CD4-positive, alpha-beta T cell treated with Interleukin-21 for 1 hour (primary cell): ENCODE results near the gene ITFG1.
A peak's percentile ranks its signal among the peaks of the same experiment; 100 is the strongest.
"Not testable (repeated sequence)": the region's sequence is repeated elsewhere in the genome, so short reads cannot be mapped to it uniquely, and the experiment has no call there.

Source experiments
- DNase-seq: peaks from one replicate; pipeline ENCODE4 v3.0.0-alpha.2; 2020

ITFG1 gene

DNA sequence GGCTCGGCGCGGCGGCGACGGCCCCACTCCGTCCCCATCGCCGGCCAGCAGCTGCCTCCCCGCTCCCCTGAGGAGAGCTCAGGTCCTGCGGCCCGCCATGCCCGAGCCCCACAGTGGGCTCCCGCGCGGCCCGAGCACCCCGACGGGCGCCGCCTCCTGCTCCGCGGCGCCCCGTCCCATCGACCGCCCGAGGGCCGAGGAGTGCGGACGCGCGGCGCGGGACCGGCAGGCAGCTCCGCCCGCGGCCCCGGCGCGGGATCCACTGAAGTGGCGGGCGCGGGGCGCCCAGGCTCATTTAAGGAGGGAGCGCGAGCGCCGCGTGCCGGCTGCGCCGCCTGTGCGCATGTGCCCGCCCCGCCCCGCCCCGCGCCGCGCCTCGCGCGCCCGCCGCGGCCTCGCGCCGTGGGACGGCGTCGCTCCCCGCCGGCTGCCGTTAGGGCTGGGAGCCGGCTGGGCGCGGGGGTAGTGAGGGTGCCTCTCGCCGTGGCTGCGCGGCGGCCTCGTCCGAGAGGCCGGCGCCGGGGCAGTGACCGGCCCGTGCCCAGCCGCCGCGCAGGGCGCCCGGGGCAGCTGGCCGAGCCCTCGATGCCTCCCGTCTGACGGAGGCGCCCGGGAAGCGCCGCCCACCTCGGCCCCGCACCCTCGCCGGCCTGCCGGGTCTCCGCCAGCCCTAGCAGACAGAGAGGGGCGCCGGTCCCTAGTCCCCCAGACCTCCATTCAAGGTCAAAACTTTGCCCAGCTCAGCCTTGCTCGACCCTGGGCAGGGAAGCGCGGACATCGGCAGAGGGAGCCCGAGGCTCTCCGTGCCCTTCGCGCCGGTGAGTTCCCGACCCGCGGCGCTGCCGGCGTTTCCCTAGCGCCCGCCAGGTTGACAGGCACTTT, 316.9 kb downstream of the ITFG1 start, which contains the start of gene NETO2:
NETO2 (minus strand) TSS at position 269 of the 882 bp plus-strand sequence. CDS start 333 bp downstream, outside the sequence.
- peak; percentile 69 for DNase-seq

DNA sequence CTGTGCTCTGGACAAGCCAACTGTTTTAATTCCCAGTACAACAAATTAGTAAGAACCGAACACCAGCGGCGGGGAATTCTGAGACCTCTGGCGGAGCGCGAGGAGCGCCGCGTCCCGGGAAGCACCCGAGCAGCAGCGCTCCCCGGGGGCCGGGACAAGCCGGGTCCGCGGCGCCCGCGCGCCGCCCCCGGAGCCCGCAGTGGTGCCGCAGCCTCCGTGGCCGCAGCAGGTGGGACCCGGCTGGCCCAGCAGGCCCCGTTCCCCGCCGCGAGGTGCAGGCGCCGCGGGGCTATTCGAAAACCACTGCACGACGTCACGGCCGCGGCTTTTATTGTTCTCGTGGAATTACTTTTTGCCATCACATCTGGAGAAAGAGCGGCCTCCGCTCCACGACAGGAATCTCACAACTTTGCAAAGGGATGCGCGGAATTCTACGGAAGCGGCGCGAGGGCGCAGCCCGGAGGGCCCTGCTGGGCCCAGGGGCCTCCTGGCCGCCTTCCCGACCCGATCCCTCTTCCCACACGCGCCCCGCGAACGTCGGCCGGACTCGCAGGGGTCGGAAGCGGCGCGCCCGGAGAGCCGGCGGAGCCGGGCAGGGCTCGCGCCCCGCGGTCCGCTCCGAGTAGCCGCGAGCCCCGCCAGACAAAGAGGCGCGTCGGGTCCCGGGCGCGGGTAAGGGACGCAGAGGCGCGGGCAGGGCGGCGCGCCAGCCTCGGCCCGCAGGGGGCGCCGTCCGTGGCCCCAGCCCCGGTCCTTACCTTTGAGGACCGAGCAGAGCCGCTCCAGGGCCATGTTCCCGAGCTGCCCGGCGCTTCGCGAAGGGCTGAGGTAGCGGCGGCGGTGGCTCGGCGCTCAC, 317.8 kb downstream of the ITFG1 start:
- peak; percentile 68 for DNase-seq

DNA sequence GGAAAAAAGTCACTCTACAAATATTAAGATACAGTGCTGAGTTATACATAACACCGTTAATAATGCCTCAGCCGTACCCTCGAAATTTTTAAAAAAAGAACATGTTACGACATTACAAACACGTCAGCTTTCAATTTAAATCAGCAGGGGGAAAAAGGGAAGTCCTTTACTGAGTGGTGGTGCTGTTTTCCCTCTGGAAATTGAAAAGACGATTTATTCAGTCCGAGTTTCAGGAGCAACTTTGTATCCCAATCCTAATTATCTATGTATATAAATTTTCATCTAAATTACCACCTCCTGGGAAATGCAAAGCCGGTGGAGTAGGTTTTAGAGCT, 318.4 kb downstream of the ITFG1 start:
- DNase-seq: peak; percentile 8

DNA sequence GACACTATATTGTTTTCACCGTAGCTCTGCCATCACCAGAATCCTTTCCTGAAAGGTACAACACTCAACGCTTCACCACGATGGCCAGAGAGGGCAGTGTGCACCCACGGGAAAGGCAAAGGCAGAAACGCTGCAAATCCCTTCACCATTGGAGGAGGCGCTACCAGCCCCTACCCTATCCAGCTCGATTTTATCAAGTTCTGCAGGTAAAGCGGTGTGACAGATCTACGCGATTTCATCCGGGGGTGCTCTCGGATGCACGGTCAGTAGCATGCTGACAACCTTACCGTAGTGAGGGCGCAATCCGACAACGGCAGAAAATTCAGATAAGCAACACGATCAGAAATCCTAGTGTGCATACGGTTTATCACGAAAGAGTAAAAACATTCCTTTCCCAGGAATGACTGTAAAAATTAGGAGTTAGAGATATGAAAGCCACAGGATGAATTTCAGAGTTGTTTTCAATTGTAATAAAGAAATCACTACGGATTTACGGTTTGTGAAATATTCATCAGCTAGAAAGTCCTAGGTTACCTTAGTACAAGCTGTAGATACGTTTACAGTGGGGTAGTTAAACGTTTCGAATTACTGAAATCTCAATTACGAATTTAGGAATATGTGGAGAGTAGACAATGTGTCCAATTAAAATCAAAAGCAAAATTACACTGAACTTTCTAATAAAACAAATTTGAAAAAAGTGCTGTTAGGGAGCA, 318.9 kb downstream of the ITFG1 start:
- DNase-seq: peak; percentile 90

DNA sequence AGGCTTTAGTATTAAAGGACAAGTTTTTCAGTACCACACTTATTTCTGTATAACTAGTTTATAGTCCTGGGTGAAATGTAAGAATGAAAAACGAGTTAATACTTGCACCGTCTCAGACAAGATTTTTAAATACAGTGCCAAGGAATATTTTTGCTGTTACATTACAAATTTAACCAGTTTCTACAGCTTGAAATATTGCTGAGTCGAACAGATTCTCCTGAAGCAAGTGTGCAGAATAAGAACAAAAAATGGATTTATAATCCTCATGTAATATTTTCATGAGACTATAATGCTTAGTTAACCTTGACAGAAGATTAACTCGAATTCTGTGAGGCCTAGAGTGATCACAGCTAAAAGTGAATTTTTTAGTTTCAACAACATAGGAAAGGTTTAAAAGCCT, 320.2 kb downstream of the ITFG1 start:
- DNase-seq: no peak

DNA sequence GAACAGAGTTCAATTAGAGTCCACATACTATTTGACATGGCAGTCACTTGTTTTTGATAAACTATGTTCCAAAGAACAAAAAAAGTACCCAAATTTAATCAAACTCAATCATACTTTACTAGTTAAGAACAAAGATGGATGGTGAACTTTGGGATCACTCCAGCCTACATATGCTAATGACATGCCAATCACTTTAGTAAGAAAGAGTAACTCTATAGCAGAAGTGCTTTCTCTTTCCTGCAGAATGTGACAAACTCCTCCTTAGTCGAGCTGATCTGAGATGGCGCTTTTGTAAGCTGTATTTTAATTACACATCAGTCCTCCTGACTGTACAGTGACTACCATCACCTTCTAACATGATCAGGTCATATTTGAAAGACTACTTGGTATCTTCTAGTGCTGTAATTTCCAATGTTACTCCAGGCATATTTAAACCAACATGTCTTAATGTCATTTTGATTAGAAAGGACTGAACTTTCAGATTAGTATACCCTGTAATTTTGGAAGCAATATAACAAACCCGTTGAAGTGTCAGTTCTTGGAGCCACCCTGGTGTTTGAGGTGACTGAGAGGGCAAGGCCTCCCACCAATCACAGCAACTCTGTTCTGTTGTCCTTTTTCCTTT, 321.2 kb downstream of the ITFG1 start:
- DNase-seq: no peak

DNA sequence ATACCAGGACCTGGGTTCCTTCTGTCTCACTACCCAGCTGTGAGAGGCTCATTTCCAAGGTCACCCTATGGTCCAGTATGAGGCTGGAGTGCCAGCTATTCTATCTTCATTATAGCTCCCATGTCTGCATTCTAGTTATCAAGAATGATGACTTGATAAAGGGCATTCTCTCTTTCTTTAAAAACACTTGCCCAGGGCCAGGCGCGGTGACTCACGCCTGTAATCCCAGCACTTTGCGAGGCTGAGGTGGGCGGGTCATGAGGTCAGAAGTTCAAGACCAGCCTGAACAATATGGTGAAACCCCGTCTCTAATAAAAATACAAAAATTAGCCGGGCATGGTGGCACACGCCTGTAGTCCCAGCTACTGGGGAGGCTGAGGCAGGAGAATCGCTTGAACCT, 322.9 kb downstream of the ITFG1 start:
- not testable (repeated sequence) for DNase-seq

DNA sequence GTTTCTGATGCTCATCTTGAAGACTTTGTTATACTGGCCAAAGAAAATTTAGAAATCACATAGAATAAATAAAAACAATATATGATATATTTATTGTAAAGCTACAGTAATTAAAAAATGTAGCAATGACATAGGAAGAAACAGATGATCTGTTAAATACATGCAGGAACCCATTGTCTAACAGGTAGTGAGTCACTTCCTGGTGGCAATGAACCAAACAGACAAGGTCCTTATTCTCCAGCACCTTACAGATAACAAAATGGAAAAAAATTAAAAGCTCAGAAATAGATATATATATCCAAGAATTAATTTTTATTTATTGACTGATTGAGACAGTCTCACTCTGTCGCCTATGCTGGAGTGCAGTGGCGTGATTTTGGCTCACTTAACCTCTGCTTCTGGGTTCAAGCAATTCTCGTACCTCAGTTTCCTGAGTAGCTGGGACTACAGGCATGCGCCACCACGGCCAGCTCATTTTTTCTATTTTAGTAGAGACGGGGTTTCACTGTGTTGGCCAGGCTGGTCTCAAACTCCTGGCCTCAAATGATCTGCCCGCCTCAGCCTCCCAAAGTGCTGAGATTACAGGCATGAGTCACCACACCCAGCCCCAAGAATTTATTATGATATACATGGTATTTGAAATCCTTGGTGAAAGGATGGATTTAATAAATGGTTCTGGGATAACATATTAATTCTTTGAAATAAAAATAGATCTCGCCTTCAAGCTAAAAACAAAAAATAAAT, 324.6 kb downstream of the ITFG1 start:
- DNase-seq: peak; percentile 23

DNA sequence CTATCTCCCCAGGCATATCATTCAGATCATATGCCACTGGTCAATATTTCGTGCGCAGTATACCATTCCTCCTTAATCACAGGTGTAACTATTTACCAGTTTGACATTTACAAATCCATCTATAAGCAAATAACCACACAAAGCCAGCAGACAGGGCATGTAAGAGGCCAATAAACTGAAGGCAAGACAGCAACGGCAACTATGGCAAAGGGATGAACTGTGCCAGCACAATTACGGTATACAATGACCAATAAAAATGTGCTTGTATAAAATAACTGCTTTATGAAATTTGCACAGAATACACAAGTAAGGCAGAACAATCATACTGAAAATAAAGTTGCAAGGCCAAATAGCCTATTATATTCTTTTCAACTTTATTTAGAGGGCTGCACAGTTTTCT, 326.3 kb downstream of the ITFG1 start:
- no peak for DNase-seq

DNA sequence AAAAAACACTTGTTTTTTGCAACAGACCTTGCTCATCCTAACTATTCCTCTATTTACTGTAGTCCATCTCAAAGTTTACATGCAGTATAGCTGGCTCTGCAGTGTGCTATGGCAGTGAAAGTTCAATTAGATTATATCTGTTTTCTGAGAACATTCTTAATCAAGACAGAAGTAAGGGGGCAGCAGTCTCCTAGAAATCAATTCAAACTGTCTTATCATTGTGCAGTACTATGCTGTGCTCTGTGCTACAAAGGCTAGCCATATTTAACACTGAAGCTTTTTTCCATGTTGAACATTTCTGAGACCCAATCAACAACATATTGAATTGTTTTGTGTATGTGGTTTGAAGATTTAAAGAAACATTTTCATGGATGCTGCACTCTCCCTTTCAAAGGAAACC, 328.6 kb downstream of the ITFG1 start:
- DNase-seq: no peak

DNA sequence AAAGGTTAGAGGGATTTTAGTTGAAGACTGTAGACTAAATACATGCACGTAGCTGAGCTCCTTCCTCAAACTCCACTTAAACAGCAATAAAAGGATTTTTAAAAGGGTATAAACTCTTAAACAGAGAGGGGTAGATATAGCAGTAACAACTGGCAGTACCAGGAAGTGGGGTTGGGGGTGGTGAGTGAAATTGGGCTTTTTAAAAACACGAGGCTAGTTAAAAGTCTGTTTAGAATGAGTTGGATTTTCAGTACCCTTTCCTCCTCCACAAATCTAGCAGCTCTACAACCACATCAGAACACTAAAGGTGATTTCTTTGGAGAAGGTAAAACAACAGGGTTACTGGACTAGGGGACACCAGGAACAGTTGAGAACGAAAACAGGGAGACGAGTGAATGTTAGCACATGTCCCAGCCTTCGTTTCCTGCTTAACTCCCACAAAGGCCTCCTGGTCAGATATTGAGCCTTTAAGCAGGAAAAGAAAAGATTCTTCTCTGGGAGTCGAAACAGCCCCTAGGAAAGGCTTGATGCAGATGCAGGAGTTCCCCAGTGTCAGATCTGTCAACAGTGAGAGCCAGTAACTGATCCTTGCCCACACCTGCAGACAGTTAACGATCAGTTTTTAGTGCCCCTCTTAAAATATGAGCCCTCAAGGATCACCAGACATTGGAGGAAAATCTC, 331.0 kb downstream of the ITFG1 start:
- DNase-seq: no peak

DNA sequence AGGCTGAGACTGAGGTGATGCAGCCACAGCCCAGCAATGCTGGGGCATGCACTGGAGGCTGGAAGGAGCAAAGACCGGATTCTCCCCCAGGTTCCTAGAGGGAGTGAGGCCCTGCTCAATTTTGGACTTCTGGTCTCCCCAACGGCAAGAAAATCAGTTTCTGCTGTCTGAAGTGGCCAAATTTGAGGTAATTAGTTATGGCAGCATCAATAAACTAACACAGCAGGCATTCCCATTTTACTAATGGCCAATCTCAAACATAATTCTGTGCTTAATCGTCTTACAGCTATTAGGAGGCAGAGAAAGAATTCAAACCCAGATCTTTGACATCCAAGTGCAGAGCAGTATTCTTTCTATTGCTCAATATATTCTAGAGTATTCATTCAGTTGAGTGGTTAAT, 333.3 kb downstream of the ITFG1 start:
- no peak for DNase-seq

DNA sequence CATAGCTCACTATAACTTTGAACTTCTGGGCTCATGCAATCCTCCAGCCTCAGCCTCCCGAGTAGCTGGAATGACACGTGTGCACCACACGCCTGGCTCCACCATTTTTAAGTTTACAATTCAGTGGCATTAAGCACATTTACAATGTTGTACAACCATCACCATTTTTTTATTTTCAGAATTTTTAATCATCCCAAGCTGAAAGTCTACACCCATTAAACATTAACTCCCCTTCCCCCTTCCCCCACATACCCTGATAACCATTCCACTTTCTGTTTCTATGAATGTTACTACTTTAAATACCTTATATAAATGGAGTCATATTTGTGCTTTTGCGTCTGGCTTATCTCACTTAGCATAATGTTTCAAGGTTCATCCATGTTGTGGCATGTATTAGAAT, 335.1 kb downstream of the ITFG1 start:
- no peak for DNase-seq

DNA sequence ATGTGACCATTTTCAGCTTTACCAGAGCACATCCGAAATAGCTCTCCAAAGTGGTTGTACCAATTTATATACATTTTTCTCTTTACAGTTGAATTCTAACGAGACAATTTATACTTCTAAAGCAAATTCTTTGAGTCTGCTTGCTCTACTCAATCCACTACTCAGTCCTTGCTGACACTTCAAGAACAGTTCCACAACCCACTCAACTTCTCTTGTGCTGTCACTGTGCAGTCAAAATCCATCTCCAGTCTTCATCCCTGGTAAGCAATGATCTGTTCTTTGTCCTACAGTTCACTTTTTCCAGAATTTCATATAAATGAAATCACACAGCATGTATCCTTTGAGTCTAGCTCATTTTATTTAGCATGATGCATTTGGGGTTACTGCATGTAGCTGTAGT, 347.7 kb downstream of the ITFG1 start:
- DNase-seq: no peak

DNA sequence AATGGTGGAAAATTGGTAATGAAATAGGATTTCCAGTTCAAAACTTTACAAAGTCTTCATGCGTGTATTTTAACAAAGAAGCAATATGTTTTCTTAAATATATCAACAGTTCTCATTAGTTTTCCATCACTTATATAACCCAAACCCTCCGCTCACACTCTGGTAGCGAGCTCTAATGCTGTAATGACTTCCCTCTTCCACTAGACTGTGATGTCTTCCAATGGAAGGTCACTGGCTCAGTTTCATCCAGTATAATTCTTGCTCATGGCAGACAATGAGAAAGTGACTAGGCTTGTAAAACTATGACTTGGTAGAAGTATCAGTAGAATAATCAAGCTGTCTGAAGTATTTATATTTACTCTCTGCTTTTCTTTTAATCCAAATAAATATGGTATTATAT, 349.9 kb downstream of the ITFG1 start:
- DNase-seq: no peak

DNA sequence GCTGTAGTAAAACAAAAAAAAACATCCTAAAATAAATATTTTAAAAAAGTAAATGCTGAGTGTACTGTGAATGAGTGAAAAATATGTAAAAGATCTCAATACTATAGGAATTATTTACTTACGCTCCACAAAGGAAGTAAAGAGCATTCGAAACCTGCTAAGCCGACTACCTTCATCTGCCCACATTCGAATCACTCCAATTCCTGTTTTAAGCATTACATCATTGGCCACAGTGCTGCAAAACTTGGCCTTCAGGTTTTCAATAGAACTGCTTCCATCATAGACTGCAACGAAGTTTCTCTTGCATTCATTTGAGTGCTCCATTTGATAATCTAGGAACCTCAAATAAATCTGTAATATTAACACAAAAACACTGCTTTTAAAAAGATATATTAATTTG, 351.5 kb downstream of the ITFG1 start:
- DNase-seq: no peak
